HG02840 (cell line): Measurements from ENCODE around the gene LLGL1.

Source experiments
- ATAC-seq: cut with Tn5 transposase; IDR thresholded peaks from one replicate; pipeline ENCODE4 v1.9.1; 2021; ENCODE audit warnings: mild to moderate bottlenecking, moderate library complexity, moderate number of reproducible peaks; ENCODE audit not compliant: unreplicated experiment, low FRiP score

Gene LLGL1

DNA sequence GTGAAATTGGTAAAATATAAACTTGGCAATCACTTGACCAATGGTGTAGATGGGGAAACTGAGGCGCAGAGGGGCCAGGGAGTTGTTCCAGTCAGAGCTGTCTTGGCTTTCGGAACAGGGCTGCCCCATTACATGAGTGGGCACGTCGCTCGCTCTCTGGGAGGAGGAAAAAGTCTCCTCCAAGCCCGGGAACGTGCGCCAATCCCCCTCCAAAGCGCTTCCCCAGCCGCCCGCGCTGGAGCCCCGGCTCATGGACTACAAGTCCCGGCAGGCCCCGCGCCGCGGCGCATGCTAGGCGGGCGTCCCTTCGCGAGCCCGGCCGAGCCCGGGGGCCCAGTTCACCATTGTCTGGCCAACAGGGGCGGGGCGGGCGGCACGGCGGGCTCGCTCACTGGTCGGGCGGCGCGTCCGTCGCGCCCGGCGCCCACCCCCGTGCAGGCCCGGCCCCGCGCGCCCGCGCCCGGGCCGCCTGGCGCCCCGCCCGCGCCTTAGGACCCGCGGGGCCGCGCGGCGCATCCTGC lies at the start of gene LLGL1:
Gene LLGL1, plus strand, starts transcription at position 515 of the 521 bp plus-strand sequence. CDS start 48 bp downstream, outside the sequence.
- ATAC-seq, result peak; percentile 84

DNA sequence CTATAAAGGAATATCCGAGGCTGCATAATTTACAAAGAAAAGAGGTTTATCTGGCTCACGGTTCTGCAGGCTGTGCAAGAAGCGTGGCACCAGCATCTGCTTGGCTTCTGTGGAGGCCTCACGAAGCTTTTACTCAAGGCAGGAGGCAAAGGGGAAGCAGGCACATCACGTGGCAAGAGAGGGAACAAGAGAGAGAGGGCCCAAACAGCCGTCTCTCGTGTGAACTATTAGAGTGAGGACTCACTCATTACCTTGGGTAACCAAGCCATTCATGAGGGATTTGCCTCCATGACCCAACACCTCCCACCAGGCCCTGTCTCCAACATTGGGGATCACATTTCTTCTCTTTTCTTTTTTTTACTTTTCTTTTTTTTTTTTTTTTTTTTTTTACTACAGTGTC lies 49.3 kb upstream of the LLGL1 start:
- ATAC-seq, result no peak

DNA sequence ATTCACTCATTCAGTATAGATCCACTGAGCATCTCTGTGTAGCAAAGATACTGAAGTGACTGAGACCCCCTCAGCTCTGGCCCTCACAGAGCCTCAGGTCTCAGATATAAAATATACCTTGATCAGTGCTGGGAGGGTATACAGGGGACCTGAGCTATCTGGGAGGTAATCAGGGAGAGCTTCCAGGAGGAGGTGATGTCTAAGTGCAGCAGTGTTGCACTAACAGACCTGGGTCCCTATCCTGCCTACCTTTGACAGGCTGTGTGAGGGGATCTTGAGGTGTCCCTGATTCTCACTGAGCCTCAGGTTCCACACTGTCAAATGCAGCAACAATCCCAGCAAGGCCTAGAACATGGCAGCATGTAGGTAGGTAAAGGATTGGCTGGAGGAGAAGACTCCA lies 48.3 kb upstream of the LLGL1 start:
- no peak for ATAC-seq

DNA sequence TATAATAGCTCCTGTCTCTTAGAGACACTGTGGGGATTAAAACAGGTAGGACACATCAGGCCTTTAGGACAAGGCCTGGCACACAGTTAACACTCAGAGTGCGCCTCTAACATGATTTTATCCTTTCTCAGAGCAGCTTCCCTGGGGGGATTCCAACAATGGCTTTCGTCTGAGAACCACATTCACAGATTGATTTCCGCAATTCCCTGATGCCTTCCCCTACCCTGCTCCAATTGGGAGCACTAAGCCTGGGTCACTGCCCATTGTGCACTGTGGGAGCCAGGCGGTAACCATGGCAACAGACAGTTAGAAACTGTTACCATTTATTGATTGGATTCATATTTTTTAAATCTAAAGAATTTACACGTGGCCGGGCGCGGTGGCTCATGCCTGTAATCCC lies 47.7 kb upstream of the LLGL1 start:
- ATAC-seq, result no peak

DNA sequence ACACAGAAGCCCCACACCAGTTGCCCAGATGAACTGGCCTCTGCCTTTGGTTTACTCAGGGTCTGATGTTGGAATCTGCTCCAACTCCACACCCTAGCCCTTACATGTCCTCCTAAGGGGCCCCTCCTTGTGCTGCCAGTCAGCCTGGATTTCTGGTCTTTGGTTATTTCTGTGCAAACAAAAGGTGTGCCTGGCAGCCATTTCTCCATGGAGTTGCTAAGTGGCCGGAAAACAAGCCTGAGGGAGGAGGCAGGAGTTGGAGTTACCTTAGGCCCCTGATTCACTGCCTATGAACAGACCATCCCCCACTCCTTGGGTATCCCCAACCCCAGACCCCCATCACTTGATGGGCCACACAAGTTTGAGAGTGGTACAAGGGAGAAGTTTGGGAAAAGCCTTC lies 46.2 kb upstream of the LLGL1 start:
- no peak for ATAC-seq

DNA sequence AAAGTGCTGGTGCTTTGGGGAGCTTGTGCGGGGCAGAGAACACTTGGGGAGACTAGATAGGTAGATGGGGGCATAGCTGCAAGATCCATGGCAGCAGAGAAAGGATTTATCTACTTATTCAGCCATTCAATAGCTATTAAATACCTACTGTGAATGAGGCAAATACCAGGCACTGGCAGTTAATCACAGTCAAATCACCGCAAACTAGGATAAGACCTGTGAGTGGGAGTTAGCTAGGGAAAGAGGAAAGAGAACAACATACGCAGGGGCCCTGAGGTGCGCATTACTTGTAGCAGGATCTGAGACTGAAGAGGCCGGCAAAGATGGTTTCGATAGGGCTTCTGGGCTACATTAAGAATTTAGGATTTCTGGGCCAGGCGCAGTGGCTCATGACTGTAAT lies 45.6 kb upstream of the LLGL1 start:
- ATAC-seq, result no peak

DNA sequence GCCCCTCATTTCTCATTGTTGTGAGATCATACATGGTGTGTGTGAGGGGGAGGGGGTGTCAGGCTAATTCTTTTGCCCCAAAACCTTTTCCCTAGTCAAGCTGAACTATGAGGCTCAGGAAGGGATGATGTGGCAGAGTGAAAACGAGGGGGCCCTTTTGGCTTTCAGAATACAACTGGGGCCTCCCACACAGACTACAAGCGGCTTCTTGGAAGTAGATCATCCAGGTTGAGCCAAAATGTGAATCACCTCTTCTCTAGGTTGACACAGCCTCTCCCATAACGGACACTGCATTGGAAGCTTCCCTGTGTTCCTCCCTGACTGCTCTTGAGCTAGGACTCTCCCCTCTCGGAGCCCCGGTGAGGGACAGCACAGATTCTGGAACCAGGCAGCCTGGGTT lies 44.1 kb upstream of the LLGL1 start:
- ATAC-seq, result no peak

DNA sequence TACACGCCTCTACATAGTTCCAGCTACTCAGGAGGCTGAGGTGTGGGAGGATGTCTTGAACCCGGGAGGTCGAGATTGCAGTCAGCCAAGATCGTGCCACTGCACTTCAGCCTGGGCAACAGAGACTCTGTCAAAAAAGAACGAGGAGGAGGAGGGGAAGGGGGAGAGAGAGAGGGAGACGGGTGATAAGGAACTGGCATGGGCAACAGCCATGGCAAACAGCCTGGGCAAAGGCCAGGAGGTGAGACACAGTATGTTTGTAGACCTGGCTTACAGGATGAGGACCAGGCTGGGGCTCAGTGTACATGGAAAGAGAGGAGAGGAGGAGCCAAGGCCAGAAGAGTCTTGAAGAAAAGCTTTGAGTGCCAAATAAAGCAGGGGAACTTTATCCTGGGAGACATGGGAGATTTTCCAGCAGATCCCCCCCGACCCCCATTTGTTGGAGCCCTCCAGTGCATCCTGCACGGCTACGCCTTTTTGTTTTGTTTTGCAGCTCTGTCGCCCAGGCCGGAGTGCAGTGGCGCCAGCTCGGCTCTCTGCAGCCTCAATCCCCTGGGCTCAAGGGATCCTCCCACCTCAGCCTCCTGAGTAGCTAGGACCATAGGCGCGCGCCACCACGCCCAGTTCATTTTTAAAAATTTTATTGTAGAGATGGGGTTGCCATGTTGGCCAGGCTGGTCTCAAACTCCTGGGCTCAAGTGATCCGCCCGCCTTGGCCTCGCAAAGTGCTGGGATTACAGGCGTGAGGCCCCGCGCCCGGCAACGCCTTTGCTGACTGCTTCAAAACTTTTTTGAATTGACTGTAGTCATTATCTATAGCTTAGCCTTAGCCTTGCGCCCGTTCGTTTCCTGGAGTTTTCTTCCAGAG lies 43.1 kb upstream of the LLGL1 start:
- no peak for ATAC-seq

DNA sequence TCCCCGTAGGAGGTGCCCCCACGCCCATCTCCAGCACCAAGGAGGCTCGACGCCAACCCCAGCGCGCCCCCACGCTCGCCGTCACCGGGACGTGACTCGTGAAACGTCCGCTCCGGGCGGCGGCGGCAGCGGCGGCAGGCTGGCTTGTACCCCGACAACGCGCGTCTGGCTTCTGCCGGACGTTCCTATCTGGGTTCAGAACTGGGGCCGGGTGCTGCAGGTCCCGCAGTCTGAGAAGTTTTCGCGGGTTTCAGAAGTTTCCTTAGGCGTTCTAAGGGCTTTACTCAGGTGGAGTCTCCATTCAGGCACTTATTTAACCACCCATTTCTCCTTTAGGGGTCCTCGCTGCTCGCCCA lies 42.5 kb upstream of the LLGL1 start:
- peak; percentile 28 for ATAC-seq

DNA sequence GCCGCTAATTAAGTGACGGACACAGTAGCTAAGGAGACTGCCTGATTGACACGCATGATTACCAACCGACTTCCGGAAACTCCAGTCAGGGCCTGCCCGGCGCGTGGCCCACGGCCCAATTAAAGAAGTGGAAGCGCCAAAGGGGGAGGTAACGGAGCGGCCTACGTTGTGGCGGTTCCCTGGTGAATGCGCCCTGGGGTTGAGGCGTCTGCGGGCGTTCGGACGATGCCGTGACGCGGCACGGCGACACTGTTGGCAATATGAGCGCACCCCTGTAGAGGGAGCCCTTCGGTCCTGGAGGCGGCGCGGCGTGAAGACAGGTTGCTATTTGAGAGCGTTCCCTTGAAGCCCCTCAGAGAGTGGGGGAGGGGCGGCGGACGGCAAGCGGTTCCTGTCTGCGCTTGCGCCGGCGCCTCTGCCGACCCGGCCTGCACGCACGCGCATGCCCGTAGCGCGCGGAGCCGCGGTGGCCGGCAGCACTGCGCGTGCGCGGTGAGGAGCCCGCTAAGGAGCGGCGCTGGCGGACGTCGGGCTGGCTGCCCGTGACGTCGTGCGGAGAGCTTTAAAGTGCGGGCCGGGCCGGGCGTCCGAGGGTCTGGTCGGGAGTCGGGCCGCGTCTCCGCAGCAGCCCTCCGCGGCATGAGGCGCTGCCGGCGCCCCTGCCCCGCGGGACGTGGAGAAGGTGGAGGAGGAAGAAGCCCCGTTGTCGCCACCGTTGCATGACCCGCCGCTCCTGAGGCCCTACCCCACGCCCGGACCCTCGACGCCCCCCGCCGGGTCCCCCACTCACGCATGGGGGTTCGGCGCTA lies 41.9 kb upstream of the LLGL1 start, which contains the start of gene ALKBH5:
Gene ALKBH5, plus strand, starts transcription at position 495 of the 809 bp plus-strand sequence. CDS start 416 bp downstream, outside the sequence.
- ATAC-seq, result peak; percentile 82

DNA sequence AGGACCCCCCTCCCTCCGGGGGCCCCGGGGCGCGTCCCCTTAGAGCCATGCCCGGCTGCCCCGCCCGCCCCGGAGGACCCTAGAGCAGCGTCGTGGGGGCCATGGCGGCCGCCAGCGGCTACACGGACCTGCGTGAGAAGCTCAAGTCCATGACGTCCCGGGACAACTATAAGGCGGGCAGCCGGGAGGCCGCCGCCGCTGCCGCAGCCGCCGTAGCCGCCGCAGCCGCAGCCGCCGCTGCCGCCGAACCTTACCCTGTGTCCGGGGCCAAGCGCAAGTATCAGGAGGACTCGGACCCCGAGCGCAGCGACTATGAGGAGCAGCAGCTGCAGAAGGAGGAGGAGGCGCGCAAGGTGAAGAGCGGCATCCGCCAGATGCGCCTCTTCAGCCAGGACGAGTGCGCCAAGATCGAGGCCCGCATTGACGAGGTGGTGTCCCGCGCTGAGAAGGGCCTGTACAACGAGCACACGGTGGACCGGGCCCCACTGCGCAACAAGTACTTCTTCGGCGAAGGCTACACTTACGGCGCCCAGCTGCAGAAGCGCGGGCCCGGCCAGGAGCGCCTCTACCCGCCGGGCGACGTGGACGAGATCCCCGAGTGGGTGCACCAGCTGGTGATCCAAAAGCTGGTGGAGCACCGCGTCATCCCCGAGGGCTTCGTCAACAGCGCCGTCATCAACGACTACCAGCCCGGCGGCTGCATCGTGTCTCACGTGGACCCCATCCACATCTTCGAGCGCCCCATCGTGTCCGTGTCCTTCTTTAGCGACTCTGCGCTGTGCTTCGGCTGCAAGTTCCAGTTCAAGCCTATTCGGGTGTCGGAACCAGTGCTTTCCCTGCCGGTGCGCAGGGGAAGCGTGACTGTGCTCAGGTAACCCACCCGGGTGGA lies 41.0 kb upstream of the LLGL1 start:
- peak; percentile 10 for ATAC-seq

DNA sequence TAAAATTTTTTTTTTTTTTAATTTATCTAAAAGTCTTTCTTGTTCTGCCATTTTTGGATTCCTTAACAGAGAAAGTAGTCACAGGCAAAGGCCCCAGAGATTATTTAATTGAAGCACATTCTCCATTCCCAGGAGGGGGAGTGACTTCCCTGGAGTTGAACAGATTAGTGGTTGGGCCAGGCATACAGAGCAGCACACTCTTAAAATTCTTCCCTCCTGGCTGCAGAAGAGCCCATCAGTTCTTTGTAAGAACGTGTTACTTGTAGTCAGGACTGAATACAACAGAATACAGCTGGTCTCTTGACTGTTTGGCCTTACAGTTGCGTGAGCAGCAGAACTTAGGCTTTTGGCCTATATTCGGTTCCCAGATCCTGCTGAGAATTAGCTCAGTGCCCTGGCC lies 40.0 kb upstream of the LLGL1 start:
- no peak for ATAC-seq

DNA sequence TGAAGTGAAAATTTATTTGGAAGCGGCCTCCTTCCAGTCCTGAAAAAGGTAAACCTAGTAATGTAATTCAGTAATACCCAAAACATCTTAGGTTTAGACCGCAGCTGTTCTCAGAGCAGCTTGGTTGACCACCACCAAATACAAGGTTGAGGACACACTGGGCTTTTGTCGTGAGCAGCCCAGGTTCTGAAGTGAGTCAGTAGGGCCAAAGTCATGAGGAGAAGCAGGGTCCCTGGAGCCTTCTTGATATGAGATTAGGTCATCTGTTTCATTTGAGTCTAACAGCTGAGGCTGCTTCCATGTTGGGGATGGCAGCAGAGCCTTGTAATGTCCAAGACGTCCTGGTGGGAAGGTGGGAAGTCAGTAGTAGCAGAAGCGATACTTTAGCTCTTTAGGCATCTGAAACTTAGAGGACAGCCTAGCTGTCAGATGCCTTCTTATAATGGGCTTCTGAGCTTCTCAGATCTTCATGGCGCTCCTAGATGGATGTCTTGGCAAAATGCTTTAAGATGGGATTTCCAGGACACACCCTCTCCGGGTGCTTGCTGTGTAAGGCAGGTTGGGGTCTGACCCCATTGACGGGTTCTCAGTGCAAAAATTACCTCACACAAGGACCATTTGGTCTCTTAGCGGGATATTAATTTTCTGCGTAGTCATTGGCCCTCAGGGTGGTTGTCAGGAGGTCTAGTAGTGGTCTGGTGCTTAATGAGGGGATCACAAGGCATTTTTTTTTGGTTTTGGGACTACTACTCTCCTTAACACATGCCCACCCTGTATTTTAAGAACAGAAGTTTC lies 39.4 kb upstream of the LLGL1 start:
- no peak for ATAC-seq

DNA sequence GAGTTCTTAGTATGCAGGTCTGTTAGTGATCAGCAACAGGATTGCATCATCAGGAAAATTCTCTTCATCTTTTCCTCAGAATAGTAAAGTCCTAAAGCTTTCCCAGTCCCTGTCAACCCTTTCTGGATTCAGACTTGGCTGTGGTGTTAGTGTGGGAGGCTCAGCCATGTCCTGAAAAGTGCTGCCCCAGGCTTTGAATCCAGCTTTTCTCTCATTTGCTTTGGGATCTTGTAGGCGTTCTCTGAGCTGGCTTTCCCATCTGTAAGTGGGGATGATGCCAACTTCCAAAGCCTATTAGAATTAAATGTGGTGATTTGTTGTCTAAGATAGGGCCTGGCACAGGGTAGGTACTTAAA lies 38.8 kb upstream of the LLGL1 start:
- no peak for ATAC-seq

DNA sequence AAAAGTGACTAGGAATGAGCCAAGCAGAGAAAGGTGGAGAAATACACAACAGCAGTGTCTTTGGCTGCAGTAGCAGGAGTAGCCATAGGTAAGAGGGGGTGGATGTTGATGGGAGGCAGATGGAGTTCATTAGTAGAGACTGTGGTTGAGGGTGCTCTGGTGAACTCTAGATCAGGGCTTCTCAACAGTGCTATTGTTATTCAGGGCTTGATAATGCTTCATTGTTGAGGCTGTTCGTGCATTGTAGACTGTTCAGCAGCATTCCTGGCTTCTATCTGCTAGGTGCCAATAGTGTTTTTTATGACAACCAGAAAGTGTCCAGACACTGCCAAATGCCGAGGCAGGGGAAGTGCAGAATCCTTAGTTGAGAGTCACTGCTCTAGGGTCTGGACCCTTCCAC lies 38.2 kb upstream of the LLGL1 start:
- no peak for ATAC-seq

DNA sequence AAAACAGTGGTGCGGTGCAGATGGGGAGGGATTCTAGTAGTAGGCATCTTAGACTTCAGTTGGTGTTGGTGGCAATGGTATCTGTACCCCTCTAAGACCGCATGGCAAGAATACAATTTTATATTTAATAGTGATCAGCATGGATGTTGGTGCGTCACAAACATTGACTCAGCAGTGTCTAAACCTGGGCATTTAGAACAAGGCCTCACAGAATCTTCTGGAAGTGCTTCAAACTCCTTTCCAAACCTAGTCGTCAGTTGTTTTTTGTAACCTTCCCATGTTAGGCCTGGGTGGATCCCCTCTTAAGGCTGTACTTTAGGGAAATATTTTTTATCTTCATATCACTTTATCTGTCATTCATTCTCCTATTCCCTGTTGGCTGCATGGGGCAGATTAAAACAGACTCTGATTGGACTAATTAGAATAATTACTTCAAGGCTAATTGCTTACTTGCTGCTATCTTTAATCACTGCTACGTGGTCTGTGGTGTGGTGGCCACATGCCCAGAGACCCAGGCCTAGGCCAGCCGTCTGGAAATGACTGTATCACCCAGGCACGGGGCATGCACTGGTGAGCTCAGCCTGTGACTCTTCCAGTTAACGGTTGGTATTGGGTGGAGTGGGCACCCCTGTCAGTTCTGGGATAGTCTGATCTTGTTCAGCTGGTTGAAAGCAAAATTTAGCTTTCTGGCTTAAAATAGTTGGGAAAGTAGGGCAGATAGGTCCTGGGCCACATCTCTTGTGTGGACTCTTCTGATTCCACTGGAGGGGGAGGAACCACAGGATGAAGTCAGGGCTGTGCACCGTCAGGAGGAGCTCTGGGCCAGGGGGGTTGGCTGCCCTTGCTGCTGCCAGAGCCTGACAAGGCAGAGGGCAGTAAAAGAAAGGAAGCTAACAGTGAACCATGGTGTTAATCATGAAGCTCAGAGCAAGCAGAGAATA lies 37.3 kb upstream of the LLGL1 start:
- no peak for ATAC-seq

DNA sequence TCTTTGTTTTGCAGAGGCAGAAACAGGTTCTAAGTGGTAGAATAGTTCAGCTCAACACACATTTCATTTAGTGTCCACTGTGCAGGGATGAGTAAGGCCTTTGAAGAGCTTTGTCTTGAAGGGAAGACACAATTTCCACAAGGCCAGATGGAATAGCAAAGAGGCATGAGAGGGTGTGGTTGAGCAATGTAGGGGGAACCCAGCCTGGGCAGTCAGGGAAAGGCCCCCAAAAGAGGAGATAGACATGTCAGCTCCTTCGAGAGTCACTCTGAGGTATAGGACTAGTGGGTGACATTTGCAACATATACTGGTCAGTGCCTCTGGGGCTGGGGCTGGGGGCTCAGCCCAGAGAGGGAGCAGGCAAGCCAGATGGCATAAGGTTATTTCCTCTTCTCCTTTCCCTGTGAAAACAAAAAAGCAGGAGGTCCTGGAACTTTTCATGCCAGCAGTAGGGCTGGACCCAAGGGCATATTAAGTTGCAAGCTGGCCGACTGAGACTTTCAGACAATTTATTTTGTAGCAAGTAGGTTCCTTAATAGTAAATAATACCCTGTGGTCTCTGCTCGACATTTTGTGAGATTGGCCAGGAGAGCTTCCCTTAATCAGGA lies 34.7 kb upstream of the LLGL1 start:
- ATAC-seq, result no peak

DNA sequence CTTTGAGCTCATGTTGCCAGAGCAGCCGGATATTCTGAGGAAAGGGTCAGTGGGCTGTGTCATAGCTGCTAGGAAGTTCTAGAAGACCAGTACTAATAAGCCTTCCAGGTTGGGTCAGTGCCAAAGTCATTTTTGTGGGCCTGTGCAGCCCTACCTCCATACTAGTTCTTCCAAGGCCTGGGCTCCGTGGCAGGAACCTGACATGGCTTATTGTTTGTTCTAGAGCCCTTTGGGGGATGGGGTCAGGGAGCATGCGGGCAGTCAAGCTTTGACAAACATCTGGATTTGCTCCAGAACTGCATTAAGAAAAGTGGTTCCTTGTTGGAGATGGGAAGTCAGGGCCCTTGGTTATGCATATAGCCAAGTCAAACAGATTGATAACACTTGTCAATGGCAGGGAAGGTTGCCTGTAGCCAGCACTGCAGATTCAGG lies 34.2 kb upstream of the LLGL1 start:
- ATAC-seq, result no peak
